ENCODE results near the gene ATP6AP1.

ATP6AP1 gene

GRCh38 chrX:154426916-154427770 lies 1.3 kb upstream of the ATP6AP1 start:
- DNase-seq (ENCODE audit: low read depth in 2 of 2): no peak

DNA sequence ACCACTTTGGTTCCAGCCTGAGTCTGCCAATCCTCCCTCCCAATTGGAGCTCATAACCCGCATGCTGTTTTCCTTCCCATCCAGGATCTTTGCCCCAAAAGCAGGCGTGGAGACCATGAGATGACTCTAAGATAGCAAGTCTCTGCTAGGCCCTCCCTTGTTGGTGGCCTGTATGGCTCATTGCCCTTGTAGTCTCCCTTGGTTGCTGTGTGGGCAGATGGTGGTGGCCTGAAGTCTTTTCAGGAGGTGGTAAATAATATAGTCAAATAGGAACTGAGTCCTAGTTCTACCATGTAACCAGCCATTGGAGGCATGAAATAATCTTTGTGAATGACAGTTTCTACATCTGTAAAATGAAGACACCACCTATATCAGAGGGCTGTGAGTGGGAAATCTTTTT lies 1.2 kb downstream of the ATP6AP1 start:
- DNase-seq (ENCODE audit: low read depth in 2 of 2): no peak

DNA sequence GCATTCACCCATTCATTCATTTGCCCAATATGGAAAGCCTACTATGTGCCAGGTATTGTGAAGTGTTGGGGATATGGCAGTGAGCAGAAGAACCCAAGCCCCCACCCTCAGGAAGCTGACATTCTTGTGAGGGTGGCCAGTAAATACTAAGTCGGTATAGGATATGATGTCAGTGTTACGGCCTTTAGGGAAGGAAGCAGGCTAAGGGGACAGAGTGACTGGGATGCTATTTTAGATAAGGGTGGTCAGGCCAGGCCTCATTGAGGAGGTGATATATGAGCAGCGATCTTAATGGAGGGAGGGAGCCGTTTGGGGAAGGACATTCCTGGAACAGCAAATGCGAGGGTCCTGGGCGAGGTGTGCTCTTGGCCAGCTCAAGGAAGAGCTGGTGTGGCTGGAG lies 2.0 kb downstream of the ATP6AP1 start:
- no peak for DNase-seq (ENCODE audit: low read depth in 2 of 2)

- DNase-seq (ENCODE audit: low read depth in 2 of 2): no peak
Observed at GRCh38 chrX:154430916-154431315, 2.4 kb downstream of the ATP6AP1 start.

- DNase-seq (ENCODE audit: low read depth in 2 of 2): no peak
Observed at GRCh38 chrX:154431341-154431740, 2.9 kb downstream of the ATP6AP1 start.

DNA sequence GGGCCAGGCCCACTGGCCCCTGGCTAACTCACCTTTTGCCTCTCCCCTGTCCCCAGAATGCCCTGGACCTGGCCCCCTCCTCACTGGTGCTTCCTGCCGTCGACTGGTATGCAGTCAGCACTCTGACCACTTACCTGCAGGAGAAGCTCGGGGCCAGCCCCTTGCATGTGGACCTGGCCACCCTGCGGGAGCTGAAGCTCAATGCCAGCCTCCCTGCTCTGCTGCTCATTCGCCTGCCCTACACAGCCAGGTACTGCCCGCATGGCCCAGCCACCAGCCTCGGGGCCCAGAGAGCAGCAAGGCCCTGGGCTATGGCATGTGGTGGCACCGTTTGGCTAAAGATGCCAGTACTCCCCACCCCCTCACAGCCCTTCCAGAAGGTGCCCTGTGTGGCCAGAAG lies 3.7 kb downstream of the ATP6AP1 start:
- no peak for DNase-seq (ENCODE audit: low read depth in 2 of 2)

GRCh38 chrX:154433605-154434004 lies 5.1 kb downstream of the ATP6AP1 start:
- no peak for DNase-seq (ENCODE audit: low read depth in 2 of 2)

DNA sequence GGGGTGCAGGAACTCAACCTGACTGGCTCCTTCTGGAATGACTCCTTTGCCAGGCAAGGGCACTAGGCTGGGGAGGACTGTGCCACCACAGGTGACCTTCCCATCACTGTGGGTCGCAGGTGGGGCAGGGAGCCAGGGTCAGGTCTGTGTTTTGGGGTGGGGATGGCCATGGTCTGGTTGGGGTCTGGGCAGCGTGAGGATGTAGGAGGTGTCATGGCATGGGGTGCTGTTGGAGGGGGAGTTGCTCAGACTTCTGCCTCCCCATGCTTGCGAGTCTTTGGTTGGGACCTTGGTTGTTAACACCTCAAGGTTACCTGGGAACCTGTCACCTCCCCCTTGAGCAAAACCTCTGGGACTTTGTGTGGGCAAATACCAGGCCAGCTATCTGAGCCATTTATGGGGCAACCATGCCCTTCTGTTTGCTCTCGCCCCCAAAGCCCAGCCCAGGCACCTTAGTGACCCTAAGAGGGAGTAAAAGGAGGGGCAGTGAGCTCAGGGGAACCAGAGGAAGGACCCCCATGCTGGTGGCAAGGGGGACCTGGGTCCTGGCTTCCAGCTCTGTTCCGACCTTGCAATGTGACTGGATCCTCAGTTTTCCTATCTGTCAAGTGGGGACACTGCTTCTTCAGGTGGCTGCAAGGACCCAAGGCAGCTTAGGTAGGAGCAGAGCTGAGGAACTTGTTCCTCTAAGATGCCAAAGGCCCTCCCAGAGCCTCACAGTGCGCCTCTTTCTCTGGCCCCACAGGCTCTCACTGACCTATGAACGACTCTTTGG lies 6.1 kb downstream of the ATP6AP1 start:
- DNase-seq (ENCODE audit: low read depth in 2 of 2): no peak

DNA sequence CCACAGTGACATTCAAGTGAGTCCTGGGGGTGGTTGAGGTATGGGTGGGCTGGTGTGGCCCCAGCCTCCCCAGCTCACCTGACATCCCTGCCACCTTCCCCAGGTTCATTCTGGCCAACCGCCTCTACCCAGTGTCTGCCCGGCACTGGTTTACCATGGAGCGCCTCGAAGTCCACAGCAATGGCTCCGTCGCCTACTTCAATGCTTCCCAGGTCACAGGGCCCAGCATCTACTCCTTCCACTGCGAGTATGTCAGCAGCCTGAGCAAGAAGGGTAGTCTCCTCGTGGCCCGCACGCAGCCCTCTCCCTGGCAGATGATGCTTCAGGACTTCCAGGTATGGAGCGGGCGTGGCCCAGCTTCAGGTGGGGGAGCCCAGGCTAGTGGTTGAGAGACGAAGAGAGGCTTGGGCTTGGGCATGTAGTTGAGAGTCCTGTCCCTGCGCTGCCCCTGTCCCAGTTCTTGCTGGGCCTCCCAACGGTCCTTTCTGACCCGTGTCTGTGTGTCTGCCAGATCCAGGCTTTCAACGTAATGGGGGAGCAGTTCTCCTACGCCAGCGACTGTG lies 6.8 kb downstream of the ATP6AP1 start:
- no peak for DNase-seq (ENCODE audit: low read depth in 2 of 2)

- DNase-seq (ENCODE audit: low read depth in 2 of 2): no peak
Observed at GRCh38 chrX:154436374-154436982, 8.0 kb downstream of the ATP6AP1 start.

- peak in 1 of 2 donors; percentile 38 for DNase-seq (ENCODE audit: low read depth in 2 of 2)
Observed at GRCh38 chrX:154436983-154437752, 8.7 kb downstream of the ATP6AP1 start, which contains the start of gene GDI1. GDI1 (plus strand) TSS chrX:154437154; CDS start chrX:154437255, 101 bp downstream.

GRCh38 chrX:154437971-154438893 lies 9.8 kb downstream of the ATP6AP1 start:
- DNase-seq (ENCODE audit: low read depth in 2 of 2): no peak

DNA sequence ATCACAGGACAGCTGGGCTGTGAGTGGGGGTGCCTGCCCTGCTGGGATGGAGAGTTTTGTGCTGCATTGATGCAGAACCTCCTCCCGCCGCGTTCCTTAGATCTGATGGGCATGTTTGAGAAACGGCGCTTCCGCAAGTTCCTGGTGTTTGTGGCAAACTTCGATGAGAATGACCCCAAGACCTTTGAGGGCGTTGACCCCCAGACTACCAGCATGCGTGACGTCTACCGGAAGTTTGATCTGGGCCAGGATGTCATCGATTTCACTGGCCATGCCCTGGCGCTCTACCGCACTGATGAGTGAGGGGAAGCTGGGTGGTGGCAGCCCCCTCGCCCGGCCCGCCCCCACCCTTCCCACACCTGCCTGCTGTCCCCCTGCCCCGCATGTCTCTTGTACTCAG lies 11.4 kb downstream of the ATP6AP1 start:
- DNase-seq (ENCODE audit: low read depth in 2 of 2): no peak

- no peak for DNase-seq (ENCODE audit: low read depth in 2 of 2)
Observed at GRCh38 chrX:154440623-154441357, 12.3 kb downstream of the ATP6AP1 start.

- no peak for DNase-seq (ENCODE audit: low read depth in 2 of 2)
Observed at GRCh38 chrX:154441564-154441963, 13.1 kb downstream of the ATP6AP1 start.

DNA sequence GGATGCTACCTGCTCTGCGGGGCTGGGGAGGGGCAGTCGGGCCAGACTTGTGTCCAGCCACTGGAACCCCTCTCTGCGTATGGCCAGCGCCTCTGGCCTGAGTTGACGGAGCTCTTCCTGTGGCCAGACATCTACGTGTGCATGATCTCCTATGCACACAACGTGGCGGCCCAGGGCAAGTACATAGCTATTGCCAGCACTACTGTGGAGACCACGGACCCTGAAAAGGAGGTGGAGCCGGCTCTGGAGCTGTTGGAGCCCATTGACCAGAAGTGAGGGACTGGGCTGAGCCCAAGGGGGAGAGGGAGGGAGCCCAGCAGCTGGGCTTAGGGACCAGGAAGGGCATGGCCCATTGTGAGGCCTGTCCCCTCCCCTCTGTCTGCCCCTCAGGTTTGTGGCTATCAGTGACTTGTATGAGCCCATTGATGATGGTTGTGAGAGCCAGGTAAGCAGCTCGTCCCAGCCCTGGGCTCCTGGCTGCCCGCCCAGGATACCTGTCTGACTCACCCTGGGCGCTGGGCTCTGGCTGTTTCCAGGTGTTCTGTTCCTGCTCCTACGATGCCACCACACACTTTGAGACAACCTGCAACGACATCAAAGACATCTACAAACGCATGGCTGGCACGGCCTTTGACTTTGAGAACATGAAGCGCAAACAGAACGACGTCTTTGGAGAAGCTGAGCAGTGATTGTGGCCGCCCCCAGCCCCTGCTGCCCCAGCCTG lies 13.7 kb downstream of the ATP6AP1 start:
- no peak for DNase-seq (ENCODE audit: low read depth in 2 of 2)

DNA sequence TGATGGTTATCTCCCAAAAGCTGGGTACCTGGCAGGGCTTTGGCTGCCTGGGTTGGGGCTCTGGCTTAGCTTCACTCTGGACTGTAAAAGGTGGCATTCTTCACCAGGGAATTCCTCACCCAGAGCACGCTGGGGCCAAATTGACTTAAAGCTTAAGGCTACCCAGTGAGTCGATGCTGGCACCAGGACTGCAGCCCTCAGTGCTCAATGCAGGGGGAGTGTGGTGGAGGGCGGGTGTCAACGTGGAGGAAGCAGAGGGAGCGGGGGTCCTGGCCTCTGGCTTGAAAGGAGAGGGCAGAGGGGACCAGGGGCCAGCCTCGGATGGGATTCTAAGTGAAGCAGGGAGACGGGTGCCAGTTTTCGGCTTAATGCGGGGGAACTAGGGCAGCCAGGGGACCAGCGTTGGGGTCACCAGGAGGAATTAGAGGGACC lies 15.0 kb downstream of the ATP6AP1 start:
- no peak for DNase-seq (ENCODE audit: low read depth in 2 of 2)

- peak; percentile 60 to 64 for DNase-seq (ENCODE audit: low read depth in 2 of 2)
Observed at GRCh38 chrX:154443992-154444754, 15.7 kb downstream of the ATP6AP1 start, which contains the start of gene FAM50A. FAM50A (plus strand) TSS chrX:154444141; CDS start chrX:154444236, 95 bp downstream.

All from stimulated activated CD4-positive, alpha-beta T cell treated with anti-CD3 and anti-CD28 coated beads, Interleukin-4, amount 100 ng/mL, for 48 hours (primary cell).